ENCODE data around the gene NAA35. TPM values are rescaled to one million over a fixed set of nuclear protein-coding genes. Genes with fewer than 3 reads are reported as not detected.

Gene NAA35
- total RNA-seq, 1 experiment from 2014 or later, result 15.7 TPM

- Histone ChIP-seq H3K9me3 (replicated peaks) (no peaks in the 10 kb centered on the region), H3K36me3 (peaks cover 68% of the 10 kb centered on the region), H3K27me3 (replicated peaks) (no peaks in the 10 kb centered on the region), H3K27ac (no peak overlapping the region), H3K4me3 (no peak overlapping the region), H3K4me1 (replicated peaks) (no peaks in the 10 kb centered on the region)
- DNase-seq (ENCODE audit: low read depth in 1 of 2, low spot score in 2 of 2), result no peak
Observed at GRCh38 chr9:86021166-86021565, 80.2 kb downstream of the NAA35 start.

DNA sequence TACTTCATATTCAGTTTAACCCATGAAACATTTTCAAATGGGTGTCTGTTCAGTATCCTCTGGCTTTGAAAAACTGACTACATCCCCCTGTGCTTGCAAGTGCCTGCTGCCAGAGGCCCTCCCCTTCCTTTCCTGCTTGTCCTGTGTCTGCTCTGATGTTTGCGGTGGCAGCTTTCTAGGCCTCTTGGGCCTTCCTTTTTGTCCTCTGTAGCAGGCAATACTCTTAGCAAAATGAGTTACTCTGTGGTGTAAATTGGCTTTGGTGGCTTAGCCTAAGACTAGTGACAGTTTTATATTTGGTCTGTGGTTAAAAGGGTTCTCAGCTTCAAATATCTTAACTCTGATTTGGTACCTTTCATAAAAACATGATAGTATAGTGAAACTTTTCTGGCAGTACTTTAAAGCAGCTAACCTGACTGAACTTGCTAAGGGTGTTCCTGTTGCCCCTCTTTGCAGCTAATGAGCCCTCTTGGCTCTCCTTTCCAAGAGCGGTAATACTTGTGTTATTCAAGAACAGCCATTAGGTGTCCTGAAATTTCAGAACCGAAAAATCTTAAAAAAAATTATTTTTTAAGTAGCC lies 81.8 kb downstream of the NAA35 start:
- Histone ChIP-seq H3K4me1 (replicated peaks) (no peaks in the 10 kb centered on the region; the same call in 1 of the 2 replicates), H3K36me3 (peaks cover 64% of the 10 kb centered on the region)

DNA sequence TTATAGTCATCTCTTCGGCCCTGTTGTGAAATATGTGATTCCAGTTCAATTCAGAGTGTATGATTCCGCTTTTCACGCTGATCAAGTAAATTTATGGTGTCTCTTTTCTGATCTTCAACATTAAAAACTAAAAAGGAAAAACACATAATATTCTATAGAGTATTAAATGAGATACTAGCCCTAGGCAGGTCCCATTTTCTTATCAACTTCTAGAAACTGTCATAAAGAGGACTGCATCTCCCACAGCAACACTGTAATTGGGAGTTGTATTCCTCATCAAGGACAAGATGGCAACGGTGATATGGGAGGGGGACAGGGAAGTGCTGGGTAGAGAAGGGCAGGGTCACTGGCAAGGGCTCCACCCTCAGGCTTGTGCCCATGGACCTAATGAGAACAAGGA lies 86.8 kb downstream of the NAA35 start:
- DNase-seq (ENCODE audit: low read depth in 1 of 2, low spot score in 2 of 2), result no peak
- Histone ChIP-seq H3K4me1 (replicated peaks) (no peaks in the 10 kb centered on the region; the same call in 1 of the 2 replicates), H3K4me3 (no peak overlapping the region), H3K9me3 (replicated peaks) (no peaks in the 10 kb centered on the region), H3K27me3 (replicated peaks) (no peaks in the 10 kb centered on the region), H3K36me3 (peaks cover 50% of the 10 kb centered on the region), H3K27ac (no peak overlapping the region)

More for the DNA sequence above, 81.8 kb downstream of the NAA35 start:
- no peaks in the 10 kb centered on the region for H3K9me3 ChIP-seq (replicated peaks)
- no peak for DNase-seq (ENCODE audit: low read depth in 1 of 2, low spot score in 2 of 2)
- no peak overlapping the region for H3K27ac ChIP-seq
- H3K27me3 ChIP-seq (replicated peaks), result no peaks in the 10 kb centered on the region
- no peak overlapping the region for H3K4me3 ChIP-seq

GRCh38 chr9:86034863-86035734 lies 94.2 kb downstream of the NAA35 start:
- Histone ChIP-seq H3K4me1 (replicated peaks) (no peaks in the 10 kb centered on the region), H3K36me3 (peaks cover 6% of the 10 kb centered on the region), H3K27me3 (replicated peaks) (no peaks in the 10 kb centered on the region), H3K9me3 (replicated peaks) (no peaks in the 10 kb centered on the region), H3K27ac (no peak overlapping the region), H3K4me3 (no peak overlapping the region)
- DNase-seq (ENCODE audit: low read depth in 1 of 2, low spot score in 2 of 2), result no peak

DNA sequence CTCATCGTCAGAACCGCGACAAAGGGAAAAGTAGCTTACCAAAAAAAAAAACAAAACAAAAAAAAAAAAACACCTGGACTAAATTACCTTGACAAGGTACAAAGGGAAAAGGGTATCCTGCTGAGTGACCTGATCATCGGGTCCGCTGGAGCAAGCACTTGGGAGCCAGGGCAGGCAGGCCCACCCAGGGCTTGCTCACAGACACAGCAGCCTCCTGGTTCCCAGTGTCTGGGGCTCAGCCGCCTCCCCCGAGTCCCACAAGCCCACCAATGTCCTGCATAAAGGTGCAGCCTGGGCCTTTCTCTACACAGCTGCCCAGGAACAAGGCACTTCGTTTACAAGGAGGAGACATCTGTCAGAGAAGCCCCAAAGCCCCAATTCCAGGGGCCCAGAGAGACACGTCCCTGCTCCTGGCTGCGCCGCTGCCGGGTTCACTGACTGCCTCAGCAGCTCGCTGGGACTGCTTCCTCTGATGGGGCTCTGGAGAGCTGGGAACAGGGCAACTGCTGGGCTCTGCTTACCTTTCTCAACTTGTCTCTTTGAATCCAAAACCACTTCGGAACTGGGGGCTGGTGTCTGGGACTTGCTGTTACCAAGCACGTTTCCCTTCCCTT lies 95.0 kb downstream of the NAA35 start:
- H3K27ac ChIP-seq, result no peak overlapping the region
- no peaks in the 10 kb centered on the region for H3K27me3 ChIP-seq (replicated peaks)
- H3K36me3 ChIP-seq, result peaks cover 6% of the 10 kb centered on the region
- no peak for DNase-seq (ENCODE audit: low read depth in 1 of 2, low spot score in 2 of 2)
- H3K4me3 ChIP-seq, result no peak overlapping the region
- no peaks in the 10 kb centered on the region for H3K4me1 ChIP-seq (replicated peaks)
- no peaks in the 10 kb centered on the region for H3K9me3 ChIP-seq (replicated peaks)

GRCh38 chr9:86036555-86036954 lies 95.6 kb downstream of the NAA35 start:
- no peak overlapping the region for H3K4me3 ChIP-seq
- no peak for DNase-seq (ENCODE audit: low read depth in 1 of 2, low spot score in 2 of 2)
- H3K27me3 ChIP-seq (replicated peaks), result no peaks in the 10 kb centered on the region
- H3K9me3 ChIP-seq (replicated peaks), result no peaks in the 10 kb centered on the region
- H3K4me1 ChIP-seq (replicated peaks), result no peaks in the 10 kb centered on the region
- peaks cover 6% of the 10 kb centered on the region for H3K36me3 ChIP-seq
- H3K27ac ChIP-seq, result no peak overlapping the region

GRCh38 chr9:86039991-86040860 lies 99.3 kb downstream of the NAA35 start:
- Histone ChIP-seq H3K9me3 (replicated peaks) (no peaks in the 10 kb centered on the region), H3K4me1 (replicated peaks) (no peaks in the 10 kb centered on the region), H3K27ac (no peak overlapping the region), H3K27me3 (replicated peaks) (no peaks in the 10 kb centered on the region), H3K4me3 (no peak overlapping the region), H3K36me3 (no peaks in the 10 kb centered on the region; the same call in 1 of the 2 replicates)
- DNase-seq (ENCODE audit: low read depth in 1 of 2, low spot score in 2 of 2), result no peak

GRCh38 chr9:86040861-86041155 lies 99.9 kb downstream of the NAA35 start:
- Histone ChIP-seq H3K9me3 (replicated peaks) (no peaks in the 10 kb centered on the region), H3K27me3 (replicated peaks) (no peaks in the 10 kb centered on the region), H3K27ac (no peak overlapping the region), H3K4me1 (replicated peaks) (no peaks in the 10 kb centered on the region), H3K36me3 (no peaks in the 10 kb centered on the region), H3K4me3 (no peak overlapping the region)
- no peak for DNase-seq (ENCODE audit: low read depth in 1 of 2, low spot score in 2 of 2)

GRCh38 chr9:86041311-86041741 lies 100.4 kb downstream of the NAA35 start:
- H3K27me3 ChIP-seq (replicated peaks), result no peaks in the 10 kb centered on the region
- H3K36me3 ChIP-seq, result no peaks in the 10 kb centered on the region
- no peak overlapping the region for H3K4me3 ChIP-seq
- DNase-seq (ENCODE audit: low read depth in 1 of 2, low spot score in 2 of 2), result no peak
- H3K27ac ChIP-seq, result no peak overlapping the region
- H3K9me3 ChIP-seq (replicated peaks), result no peaks in the 10 kb centered on the region
- H3K4me1 ChIP-seq (replicated peaks), result no peaks in the 10 kb centered on the region

- Histone ChIP-seq H3K27me3 (replicated peaks) (no peaks in the 10 kb centered on the region), H3K4me1 (replicated peaks) (no peaks in the 10 kb centered on the region), H3K36me3 (no peaks in the 10 kb centered on the region), H3K27ac (no peak overlapping the region), H3K4me3 (no peak overlapping the region), H3K9me3 (replicated peaks) (no peaks in the 10 kb centered on the region)
- DNase-seq (ENCODE audit: low read depth in 1 of 2, low spot score in 2 of 2), result no peak
Observed at GRCh38 chr9:86042199-86042978, 101.4 kb downstream of the NAA35 start.

DNA sequence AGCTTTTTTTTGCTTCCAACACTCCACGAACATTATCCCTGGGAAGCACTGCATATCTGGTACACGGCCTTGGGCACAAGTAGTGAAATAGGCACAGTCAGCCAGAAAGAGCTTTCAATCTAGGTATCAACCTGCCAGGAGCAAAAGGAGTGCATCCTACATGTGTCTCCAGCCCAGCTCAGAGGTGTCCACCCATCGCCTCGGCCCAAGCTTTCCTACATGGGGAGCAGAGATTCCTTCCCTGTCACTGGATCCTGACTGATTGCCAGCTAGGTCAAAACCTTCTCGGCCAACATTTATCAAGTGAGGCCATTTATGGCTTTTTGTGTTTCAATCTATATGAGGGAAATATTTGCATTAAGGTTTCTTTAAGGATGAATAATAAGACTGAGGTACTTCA lies 102.6 kb downstream of the NAA35 start:
- Histone ChIP-seq H3K27ac (no peak overlapping the region), H3K9me3 (replicated peaks) (no peaks in the 10 kb centered on the region), H3K4me1 (replicated peaks) (no peaks in the 10 kb centered on the region), H3K4me3 (no peak overlapping the region), H3K27me3 (replicated peaks) (no peaks in the 10 kb centered on the region), H3K36me3 (no peaks in the 10 kb centered on the region)
- no peak for DNase-seq (ENCODE audit: low read depth in 1 of 2, low spot score in 2 of 2)

DNA sequence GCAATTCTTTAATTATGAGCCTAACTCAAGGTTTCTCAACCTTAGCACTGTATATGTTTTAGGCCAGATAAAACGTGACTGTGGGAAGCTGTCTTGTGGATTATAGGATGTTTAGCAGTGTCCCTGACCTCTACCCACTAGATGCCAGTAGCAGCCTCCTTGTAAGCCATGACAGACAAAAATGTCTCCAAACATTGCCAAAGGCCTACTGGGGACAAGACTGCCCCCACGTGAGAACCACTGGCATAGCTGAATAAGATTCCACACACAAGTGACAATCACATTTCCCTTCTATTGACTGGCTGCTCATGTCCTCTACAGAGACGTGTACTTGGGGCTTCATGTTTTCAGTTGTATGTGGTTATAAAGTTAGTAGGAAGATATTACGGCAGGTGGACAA lies 103.1 kb downstream of the NAA35 start:
- Histone ChIP-seq H3K27me3 (replicated peaks) (no peaks in the 10 kb centered on the region), H3K4me1 (replicated peaks) (no peaks in the 10 kb centered on the region), H3K4me3 (no peak overlapping the region), H3K36me3 (no peaks in the 10 kb centered on the region), H3K27ac (no peak overlapping the region), H3K9me3 (replicated peaks) (no peaks in the 10 kb centered on the region)
- no peak for DNase-seq (ENCODE audit: low read depth in 1 of 2, low spot score in 2 of 2)

- DNase-seq (ENCODE audit: low read depth in 1 of 2, low spot score in 2 of 2), result no peak
- Histone ChIP-seq H3K4me1 (replicated peaks) (no peaks in the 10 kb centered on the region), H3K9me3 (replicated peaks) (no peaks in the 10 kb centered on the region), H3K4me3 (no peak overlapping the region), H3K27me3 (replicated peaks) (no peaks in the 10 kb centered on the region), H3K36me3 (no peaks in the 10 kb centered on the region), H3K27ac (no peak overlapping the region)
Observed at GRCh38 chr9:86045654-86046053, 104.7 kb downstream of the NAA35 start.
